ENCODE results near the gene CREB1. TPM values are rescaled to one million over a fixed set of nuclear protein-coding genes. Genes with fewer than 3 reads are reported as not detected.

Gene CREB1
- total RNA-seq, 1 donor from 2014 or later: 89.6 TPM

DNA sequence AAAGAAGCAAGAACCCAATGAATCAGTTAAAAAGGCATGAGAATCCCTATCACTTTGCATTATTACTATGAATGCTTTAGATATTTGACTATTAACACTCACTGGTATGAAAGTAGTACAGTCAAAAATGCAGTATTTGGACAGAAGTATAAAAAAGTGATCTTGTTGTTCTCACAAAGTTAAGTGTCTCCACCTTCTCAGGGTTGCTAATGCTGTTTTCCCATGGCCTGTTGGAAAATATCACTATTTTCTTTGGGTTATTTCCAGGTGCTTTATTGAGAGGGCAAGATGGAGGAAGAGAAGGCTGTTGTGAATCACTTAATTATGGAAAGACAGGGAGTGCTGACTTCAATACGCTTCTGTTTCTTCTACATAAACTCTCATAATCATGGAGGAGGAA lies 13.6 kb upstream of the CREB1 start:
- TF ChIP-seq, protein P1, sequence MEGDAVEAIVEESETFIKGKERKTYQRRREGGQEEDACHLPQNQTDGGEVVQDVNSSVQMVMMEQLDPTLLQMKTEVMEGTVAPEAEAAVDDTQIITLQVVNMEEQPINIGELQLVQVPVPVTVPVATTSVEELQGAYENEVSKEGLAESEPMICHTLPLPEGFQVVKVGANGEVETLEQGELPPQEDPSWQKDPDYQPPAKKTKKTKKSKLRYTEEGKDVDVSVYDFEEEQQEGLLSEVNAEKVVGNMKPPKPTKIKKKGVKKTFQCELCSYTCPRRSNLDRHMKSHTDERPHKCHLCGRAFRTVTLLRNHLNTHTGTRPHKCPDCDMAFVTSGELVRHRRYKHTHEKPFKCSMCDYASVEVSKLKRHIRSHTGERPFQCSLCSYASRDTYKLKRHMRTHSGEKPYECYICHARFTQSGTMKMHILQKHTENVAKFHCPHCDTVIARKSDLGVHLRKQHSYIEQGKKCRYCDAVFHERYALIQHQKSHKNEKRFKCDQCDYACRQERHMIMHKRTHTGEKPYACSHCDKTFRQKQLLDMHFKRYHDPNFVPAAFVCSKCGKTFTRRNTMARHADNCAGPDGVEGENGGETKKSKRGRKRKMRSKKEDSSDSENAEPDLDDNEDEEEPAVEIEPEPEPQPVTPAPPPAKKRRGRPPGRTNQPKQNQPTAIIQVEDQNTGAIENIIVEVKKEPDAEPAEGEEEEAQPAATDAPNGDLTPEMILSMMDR (conservative IDR thresholded peaks at IDR 0.05): no peak
- Mint-ChIP-seq H3K27ac (no peak overlapping the region), H3K4me1 (ENCODE audit: unreplicated experiment) (peaks cover 7% of the 10 kb centered on the region), H3K4me3 (no peak overlapping the region), H3K9me3 (peaks cover 6% of the 10 kb centered on the region), H3K36me3 (no peaks in the 10 kb centered on the region), H3K27me3 (no peaks in the 10 kb centered on the region)
- DNase-seq (ENCODE audit: extremely low spot score, unreplicated experiment): no peak

DNA sequence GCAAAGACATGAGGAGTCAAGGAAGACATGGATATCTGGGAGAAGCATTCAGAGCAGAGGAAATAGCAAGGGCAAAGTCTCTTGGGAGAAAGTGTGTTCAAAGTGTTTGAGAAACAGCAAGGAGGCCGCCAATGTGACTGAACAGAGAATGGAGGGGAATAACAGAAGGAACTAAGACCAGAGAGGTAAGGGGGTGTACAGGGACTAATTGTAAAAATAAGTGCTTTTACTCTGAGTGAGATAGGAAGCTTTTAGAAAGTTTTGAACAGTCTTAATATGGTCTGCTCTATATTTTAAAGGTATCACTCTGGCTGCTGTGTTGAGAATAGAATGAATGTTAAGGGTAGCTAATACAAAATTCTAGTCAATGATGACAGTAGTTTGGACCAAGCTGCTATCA lies 6.8 kb upstream of the CREB1 start:
- H3K9me3 Mint-ChIP-seq: peaks cover 6% of the 10 kb centered on the region
- no peak overlapping the region for H3K4me3 Mint-ChIP-seq
- H3K27ac Mint-ChIP-seq: no peak overlapping the region
- H3K36me3 Mint-ChIP-seq: no peaks in the 10 kb centered on the region
- TF ChIP-seq, protein P1 (conservative IDR thresholded peaks at IDR 0.05): no peak
- no peaks in the 10 kb centered on the region for H3K27me3 Mint-ChIP-seq
- no peak for DNase-seq (ENCODE audit: extremely low spot score, unreplicated experiment)
- peaks cover 15% of the 10 kb centered on the region for H3K4me1 Mint-ChIP-seq (ENCODE audit: unreplicated experiment)

DNA sequence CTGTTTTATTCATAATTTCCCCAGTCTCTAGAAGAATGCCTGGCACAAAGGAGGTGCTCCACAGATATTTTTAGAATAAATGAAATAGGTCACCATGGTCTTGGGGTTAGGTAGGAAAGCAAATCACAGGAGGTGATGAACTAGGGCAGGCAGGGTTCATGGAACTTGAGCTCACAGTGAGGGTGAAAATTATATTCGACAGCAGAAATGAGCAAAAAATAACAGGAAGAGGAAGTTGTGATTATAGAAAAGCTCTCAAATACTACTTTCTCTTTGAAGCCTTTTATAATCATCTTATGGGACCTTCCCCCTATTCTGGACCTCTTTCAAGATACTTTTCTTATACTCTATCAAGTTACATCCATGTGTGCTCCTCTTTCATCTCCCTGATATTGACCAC lies 4.5 kb upstream of the CREB1 start:
- H3K27ac Mint-ChIP-seq: no peak overlapping the region
- peaks cover 7% of the 10 kb centered on the region for H3K27me3 Mint-ChIP-seq

DNA sequence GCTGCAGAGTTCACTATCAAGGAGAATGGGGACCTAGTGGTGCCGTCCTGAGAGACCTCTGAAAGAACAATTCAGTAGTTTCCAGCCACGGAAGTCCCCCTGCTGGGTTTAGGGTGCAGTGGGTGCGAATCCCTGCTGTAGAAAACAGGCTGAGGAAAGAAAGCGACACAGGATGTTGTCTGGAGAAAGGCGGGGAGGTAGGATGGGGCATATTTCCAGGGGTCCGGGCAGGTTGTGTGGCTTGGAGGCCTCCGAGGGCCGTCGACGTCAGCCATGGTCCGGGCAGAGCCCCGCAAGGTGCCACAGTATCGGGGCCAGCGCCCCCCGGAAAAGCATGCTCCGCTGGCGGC lies 807 bp upstream of the CREB1 start:
- peaks cover 6% of the 10 kb centered on the region for H3K36me3 Mint-ChIP-seq
- peak overlapping the region; percentile 97 for H3K27ac Mint-ChIP-seq
- peaks cover 25% of the 10 kb centered on the region for H3K4me1 Mint-ChIP-seq (ENCODE audit: unreplicated experiment)
- H3K4me3 Mint-ChIP-seq: peak overlapping the region; percentile 96
- no peak for DNase-seq (ENCODE audit: extremely low spot score, unreplicated experiment)
- TF ChIP-seq, protein P1 (conservative IDR thresholded peaks at IDR 0.05): no peak
- H3K9me3 Mint-ChIP-seq: no peaks in the 10 kb centered on the region
- peaks cover 7% of the 10 kb centered on the region for H3K27me3 Mint-ChIP-seq

More for the DNA sequence above, 4.5 kb upstream of the CREB1 start:
- DNase-seq (ENCODE audit: extremely low spot score, unreplicated experiment): no peak
- TF ChIP-seq, protein P1 (conservative IDR thresholded peaks at IDR 0.05): no peak
- H3K4me3 Mint-ChIP-seq: no peak overlapping the region
- H3K36me3 Mint-ChIP-seq: no peaks in the 10 kb centered on the region
- no peaks in the 10 kb centered on the region for H3K9me3 Mint-ChIP-seq
- H3K4me1 Mint-ChIP-seq (ENCODE audit: unreplicated experiment): peaks cover 15% of the 10 kb centered on the region

DNA sequence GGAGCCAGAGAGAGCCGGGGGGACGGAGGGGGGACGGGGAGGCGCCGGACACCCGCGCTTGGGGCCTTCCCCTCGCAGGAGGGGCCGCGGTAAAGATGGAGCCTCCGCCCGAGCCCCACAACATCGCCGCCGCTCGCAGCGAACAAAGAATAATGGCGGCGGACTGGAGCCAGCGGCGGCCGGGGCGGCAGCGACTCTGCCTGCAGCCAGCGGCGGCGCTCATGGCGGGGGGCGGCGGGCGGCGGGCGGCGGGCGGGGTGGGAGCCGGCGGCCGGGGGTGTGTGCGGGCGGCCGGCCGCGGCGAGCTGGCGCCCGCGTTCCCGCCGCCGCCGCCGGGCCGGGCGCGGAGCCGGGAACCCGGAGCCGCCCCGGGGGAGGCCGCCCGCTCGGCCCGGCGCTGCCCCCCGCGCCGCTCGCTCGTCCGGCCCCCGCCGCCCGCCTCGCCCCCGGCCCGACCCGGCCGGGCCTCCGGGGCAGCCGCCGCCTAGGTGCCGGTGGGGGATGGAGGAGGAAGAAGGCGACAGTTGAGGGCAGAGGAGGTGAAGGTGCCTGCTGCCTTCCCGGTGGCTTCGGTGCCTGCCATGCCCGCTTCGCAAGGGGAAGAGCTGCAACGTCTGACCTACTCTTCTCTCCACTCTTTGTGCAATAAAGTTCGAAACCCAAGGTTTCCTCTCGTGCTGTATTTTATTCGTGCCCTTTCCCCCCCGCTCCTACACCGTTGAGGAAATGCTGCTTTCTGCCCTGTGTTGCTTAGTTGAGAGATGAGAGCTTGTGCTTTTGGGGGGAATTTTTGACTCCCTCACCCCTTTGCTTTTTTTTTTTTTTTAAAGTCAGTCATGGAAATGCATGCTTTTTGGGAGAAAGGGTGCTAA lies 634 bp downstream of the CREB1 start:
- peaks cover 9% of the 10 kb centered on the region for H3K36me3 Mint-ChIP-seq
- no peaks in the 10 kb centered on the region for H3K9me3 Mint-ChIP-seq
- peak overlapping the region; percentile 100 for H3K27ac Mint-ChIP-seq
- H3K4me1 Mint-ChIP-seq (ENCODE audit: unreplicated experiment): peaks cover 28% of the 10 kb centered on the region
- DNase-seq (ENCODE audit: extremely low spot score, unreplicated experiment): no peak
- TF ChIP-seq, protein P1 (conservative IDR thresholded peaks at IDR 0.05): no peak
- peak overlapping the region; percentile 100 for H3K4me3 Mint-ChIP-seq
- H3K27me3 Mint-ChIP-seq: peaks cover 7% of the 10 kb centered on the region
